ENCODE measurements around the gene YJEFN3.

The YJEFN3 gene

DNA sequence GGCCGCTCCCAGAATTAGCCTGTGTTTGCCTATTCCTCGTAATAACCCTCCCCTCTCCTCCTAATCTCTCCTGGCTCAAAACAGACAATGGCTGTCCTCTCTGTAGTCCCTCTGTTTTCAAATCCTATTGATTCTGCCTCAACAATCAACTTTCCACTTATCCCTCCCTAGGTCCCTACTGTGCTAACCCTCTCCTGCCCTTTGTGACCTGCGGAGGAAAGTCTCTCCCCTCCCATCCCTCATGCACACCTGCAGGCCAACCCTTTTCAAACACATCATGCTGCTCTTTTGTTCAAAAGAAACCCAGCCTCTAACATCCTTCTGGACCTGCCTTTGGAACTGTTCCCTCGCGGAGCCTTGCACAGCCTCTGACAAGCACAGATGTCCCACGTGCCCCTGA is 46.7 kb downstream of the YJEFN3 start:
- TF ChIP-seq MYC (IDR thresholded peaks at IDR 0.05; ENCODE audit: low read depth, low read length), result no peak
- TF ChIP-seq POLR2A (IDR thresholded peaks at IDR 0.05; ENCODE audit: extremely low read depth, insufficient read length), result no peak
- TF ChIP-seq MAX (IDR thresholded peaks at IDR 0.05; ENCODE audit: low read depth, low read length), result no peak
- TF ChIP-seq, protein P1, sequence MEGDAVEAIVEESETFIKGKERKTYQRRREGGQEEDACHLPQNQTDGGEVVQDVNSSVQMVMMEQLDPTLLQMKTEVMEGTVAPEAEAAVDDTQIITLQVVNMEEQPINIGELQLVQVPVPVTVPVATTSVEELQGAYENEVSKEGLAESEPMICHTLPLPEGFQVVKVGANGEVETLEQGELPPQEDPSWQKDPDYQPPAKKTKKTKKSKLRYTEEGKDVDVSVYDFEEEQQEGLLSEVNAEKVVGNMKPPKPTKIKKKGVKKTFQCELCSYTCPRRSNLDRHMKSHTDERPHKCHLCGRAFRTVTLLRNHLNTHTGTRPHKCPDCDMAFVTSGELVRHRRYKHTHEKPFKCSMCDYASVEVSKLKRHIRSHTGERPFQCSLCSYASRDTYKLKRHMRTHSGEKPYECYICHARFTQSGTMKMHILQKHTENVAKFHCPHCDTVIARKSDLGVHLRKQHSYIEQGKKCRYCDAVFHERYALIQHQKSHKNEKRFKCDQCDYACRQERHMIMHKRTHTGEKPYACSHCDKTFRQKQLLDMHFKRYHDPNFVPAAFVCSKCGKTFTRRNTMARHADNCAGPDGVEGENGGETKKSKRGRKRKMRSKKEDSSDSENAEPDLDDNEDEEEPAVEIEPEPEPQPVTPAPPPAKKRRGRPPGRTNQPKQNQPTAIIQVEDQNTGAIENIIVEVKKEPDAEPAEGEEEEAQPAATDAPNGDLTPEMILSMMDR (IDR thresholded peaks at IDR 0.05; ENCODE audit: low read depth, low read length), result no peak
- DNase-seq (ENCODE audit: low read depth), result no peak
- H3K4me3 ChIP-seq (ENCODE audit: low read depth, low read length), result no peak overlapping the region

DNA sequence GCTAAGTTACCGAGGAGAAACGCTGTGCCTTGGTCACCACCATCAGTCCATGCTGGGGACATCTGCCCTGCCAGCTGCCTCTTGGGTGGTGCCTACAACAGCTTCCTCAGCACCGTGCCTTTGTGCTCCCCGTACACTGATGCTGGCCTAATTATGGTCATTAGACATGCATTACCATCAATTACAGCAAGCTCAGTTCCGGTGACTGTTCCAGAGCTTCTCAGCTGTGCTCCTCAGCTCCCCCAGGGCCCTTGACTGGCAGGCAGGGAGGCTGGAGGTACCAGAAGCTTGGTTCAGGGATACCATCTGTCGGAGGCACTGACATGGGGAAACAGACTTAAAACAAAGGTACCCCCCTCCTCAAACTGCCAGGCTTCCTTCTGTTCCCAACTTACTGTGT is 49.5 kb downstream of the YJEFN3 start:
- H3K4me3 ChIP-seq (ENCODE audit: low read depth, low read length), result no peak overlapping the region
- no peak for DNase-seq (ENCODE audit: low read depth)
- TF ChIP-seq POLR2A (IDR thresholded peaks at IDR 0.05; ENCODE audit: extremely low read depth, insufficient read length) (no peak), MYC (IDR thresholded peaks at IDR 0.05; ENCODE audit: low read depth, low read length) (no peak), MAX (IDR thresholded peaks at IDR 0.05; ENCODE audit: low read depth, low read length) (no peak)
- TF ChIP-seq, protein P1 (IDR thresholded peaks at IDR 0.05; ENCODE audit: low read depth, low read length), result no peak

GRCh38 chr19:19579533-19580361 is 51.0 kb downstream of the YJEFN3 start:
- no peak for DNase-seq (ENCODE audit: low read depth)
- no peak for TF ChIP-seq MYC (IDR thresholded peaks at IDR 0.05; ENCODE audit: low read depth, low read length)
- no peak for TF ChIP-seq POLR2A (IDR thresholded peaks at IDR 0.05; ENCODE audit: extremely low read depth, insufficient read length)
- no peak for TF ChIP-seq MAX (IDR thresholded peaks at IDR 0.05; ENCODE audit: low read depth, low read length)
- TF ChIP-seq, protein P1 (IDR thresholded peaks at IDR 0.05; ENCODE audit: low read depth, low read length), result no peak
- H3K4me3 ChIP-seq (ENCODE audit: low read depth, low read length), result no peak overlapping the region

GRCh38 chr19:19580418-19580817 is 51.7 kb downstream of the YJEFN3 start:
- TF ChIP-seq, protein P1 (IDR thresholded peaks at IDR 0.05; ENCODE audit: low read depth, low read length), result no peak
- TF ChIP-seq MAX (IDR thresholded peaks at IDR 0.05; ENCODE audit: low read depth, low read length) (no peak), MYC (IDR thresholded peaks at IDR 0.05; ENCODE audit: low read depth, low read length) (no peak), POLR2A (IDR thresholded peaks at IDR 0.05; ENCODE audit: extremely low read depth, insufficient read length) (no peak)
- H3K4me3 ChIP-seq (ENCODE audit: low read depth, low read length), result no peak overlapping the region
- no peak for DNase-seq (ENCODE audit: low read depth)

DNA sequence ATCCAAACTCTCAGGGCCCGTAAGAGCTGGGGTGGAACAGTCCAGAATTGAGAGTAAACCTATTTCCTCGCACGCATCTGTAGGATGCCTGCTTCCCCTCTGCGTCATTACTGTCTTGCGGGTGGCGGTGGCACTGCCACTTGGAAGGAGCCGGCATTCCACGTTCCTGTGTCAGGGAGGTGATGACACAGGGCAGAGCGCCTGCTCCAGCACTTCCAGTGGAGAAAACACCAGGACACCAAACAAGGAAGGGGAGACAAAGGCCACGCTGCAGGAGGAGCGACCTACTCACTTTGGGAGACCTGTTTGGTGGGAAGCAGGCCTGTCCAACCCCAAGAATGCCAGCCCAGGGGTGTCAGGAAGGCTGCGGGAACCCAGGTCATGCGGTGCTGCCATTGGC is 52.7 kb downstream of the YJEFN3 start:
- no peak for TF ChIP-seq MAX (IDR thresholded peaks at IDR 0.05; ENCODE audit: low read depth, low read length)
- no peak for TF ChIP-seq MYC (IDR thresholded peaks at IDR 0.05; ENCODE audit: low read depth, low read length)
- no peak for TF ChIP-seq POLR2A (IDR thresholded peaks at IDR 0.05; ENCODE audit: extremely low read depth, insufficient read length)
- TF ChIP-seq, protein P1 (IDR thresholded peaks at IDR 0.05; ENCODE audit: low read depth, low read length), result no peak
- no peak for DNase-seq (ENCODE audit: low read depth)
- H3K4me3 ChIP-seq (ENCODE audit: low read depth, low read length), result no peak overlapping the region

Measured in NB4 (cell line).